Activated CD8-positive, alpha-beta memory T cell treated with anti-CD3 and anti-CD28 coated beads for 4 hours (primary cell): ENCODE results near the gene POLN.

Experiments used
- DNase-seq, 2 donors: peaks; one replicate each; pipeline ENCODE4 v3.0.0-alpha.2; 2020; ENCODE audit warnings: low read depth in 2 of 2

POLN gene

GRCh38 chr4:2241410-2242353 lies at the start of gene POLN, which contains the start of gene HAUS3:
Gene POLN, minus strand, starts transcription at chr4:2242121. Its CDS starts 12,890 bp downstream, at chr4:2229231.
Gene HAUS3, minus strand, starts transcription at chr4:2242121. Its CDS starts 1,175 bp downstream, at chr4:2240946.
- DNase-seq, result peak; percentile 98

- peak; percentile 41 to 42 for DNase-seq
Measured at GRCh38 chr4:2290974-2291704, 49.2 kb upstream of the POLN start.

GRCh38 chr4:2290488-2290887 lies 48.6 kb upstream of the POLN start:
- no peak for DNase-seq

GRCh38 chr4:2289955-2290333 lies 48.0 kb upstream of the POLN start:
- DNase-seq, result no peak

DNA sequence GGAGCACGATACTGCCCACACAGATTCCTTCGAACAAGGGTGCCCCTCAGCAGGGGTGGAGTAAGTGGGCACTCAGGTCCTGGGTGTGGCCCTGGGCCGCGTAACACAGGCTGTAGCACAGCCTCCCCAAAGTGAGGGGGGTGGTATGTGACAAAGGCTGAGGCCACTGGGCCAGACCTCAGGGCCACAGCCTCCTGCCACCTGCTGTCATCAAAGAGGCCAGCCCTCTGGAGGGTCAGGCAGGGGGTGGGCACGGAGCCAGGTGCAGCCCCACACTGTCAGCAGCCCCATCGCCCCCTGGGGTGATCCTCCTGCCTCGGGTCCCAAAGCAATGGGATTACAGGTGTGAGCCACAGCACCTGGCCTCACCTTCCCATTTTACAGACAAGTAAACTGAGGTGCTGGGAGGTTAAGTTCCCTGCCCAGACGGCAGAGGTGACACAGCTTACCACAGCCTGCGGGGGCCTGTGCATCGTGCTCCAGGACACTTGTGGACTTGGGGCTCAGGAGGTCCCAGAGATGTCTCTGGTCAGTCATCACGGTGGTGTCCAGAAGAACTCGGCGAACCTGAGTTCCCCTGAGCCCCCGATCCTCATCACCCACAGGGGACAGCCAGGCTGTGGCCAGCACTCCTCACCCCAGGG lies 47.5 kb upstream of the POLN start:
- no peak for DNase-seq

GRCh38 chr4:2288051-2288541 lies 46.2 kb upstream of the POLN start:
- DNase-seq, result no peak

- no peak for DNase-seq
Measured at GRCh38 chr4:2287594-2287915, 45.6 kb upstream of the POLN start.

DNA sequence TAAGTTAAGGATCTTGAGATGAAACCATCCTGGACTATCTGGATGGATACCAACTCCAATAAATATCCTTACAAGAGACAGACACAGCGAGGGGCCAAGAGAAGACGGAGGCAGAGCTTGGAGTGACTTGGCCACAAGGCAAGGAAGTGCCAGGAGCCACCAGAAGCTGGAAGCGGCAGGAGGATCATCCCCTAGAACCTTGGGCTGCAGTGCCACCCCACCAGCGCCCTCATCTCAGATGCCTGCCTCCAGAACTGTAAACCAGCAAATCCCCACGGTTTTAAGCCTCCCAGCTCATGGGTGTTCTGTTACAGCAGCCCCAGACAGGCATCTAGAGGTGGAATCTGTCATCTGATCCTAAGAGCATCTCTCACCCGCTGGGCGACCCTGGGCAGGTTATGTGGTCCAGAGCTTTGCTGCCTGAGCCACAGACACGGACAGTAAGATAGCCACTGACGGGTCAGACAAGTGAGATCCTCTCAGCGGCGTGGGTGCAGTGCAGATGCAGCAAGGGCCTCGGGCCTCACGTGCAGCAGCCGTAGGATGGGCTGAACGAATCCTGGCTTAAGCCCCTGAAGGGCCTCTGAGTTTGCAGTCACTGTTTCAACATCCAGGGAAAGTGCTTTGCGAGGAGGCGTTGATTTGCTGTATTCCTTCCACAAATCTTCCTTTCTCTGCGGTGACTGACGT lies 45.1 kb upstream of the POLN start:
- DNase-seq, result no peak

- no peak for DNase-seq
Measured at GRCh38 chr4:2285613-2286381, 43.9 kb upstream of the POLN start.

GRCh38 chr4:2284934-2285612 lies 43.2 kb upstream of the POLN start:
- DNase-seq, result no peak

- no peak for DNase-seq
Measured at GRCh38 chr4:2284161-2284933, 42.4 kb upstream of the POLN start.

GRCh38 chr4:2283199-2283711 lies 41.3 kb upstream of the POLN start:
- DNase-seq, result no peak

- peak; percentile 58 for DNase-seq
Measured at GRCh38 chr4:2281575-2282343, 39.8 kb upstream of the POLN start.

- no peak for DNase-seq
Measured at GRCh38 chr4:2280531-2281300, 38.8 kb upstream of the POLN start.

GRCh38 chr4:2277956-2278355 lies 36.0 kb upstream of the POLN start:
- DNase-seq, result no peak

- DNase-seq, result no peak
Measured at GRCh38 chr4:2276581-2277325, 34.8 kb upstream of the POLN start.
